ENCODE results near the gene TPGS2. TPM values are rescaled to one million over a fixed set of nuclear protein-coding genes. Genes with fewer than 3 reads are reported as not detected.

TPGS2 gene
- polyA plus RNA-seq, 2 of the 4 experiments (the other 2 are of a cell fraction), result 71.9 to 143 TPM

GRCh38 chr18:36839835-36840234 is 11.0 kb upstream of the TPGS2 start:
- no peak overlapping the region for H3K27ac ChIP-seq
- no peak overlapping the region for H3K4me3 ChIP-seq
- WGBS (ENCODE audit: missing lambda C conversion rate), result 73% methylated on average over 4 of the region's 4 CpGs
- H3K4me2 ChIP-seq, result no peak overlapping the region
- ChIA-PET CTCF (interaction anchor here (1.7 kb wide), 1 partner anchor 11 kb away, joined by 8 read pairs; the partner anchor contains the start of genes KIAA1328 and TPGS2), POLR2A (no interaction called here)
- FAIRE-seq (no peak), ATAC-seq (no peak), DNase-seq (ENCODE audit: low read depth in 1 of 2, low spot score in 1 of 2) (no peak)
- H3K4me1 ChIP-seq, result no peaks in the 10 kb centered on the region
- no peaks in the 10 kb centered on the region for H3K9me3 ChIP-seq
- TF ChIP-seq MAX (IDR thresholded peaks at IDR 0.05) (no peak), RAD21 (conservative IDR thresholded peaks at IDR 0.05 in 1 of 2, IDR thresholded peaks at IDR 0.05 in 1 of 2) (no peak), NPAS2 (CRISPR knock-in tag; IDR thresholded peaks at IDR 0.05; ENCODE audit: borderline replicate concordance) (no peak), JUNB (IDR thresholded peaks at IDR 0.05) (no peak), KDM1A (IDR thresholded peaks at IDR 0.05; ENCODE audit: low read depth) (no peak), ESRRA (IDR thresholded peaks at IDR 0.05; ENCODE audit: borderline replicate concordance, low read length) (no peak), BCL3 (IDR thresholded peaks at IDR 0.05) (no peak)

GRCh38 chr18:36835927-36836326 is 7.1 kb upstream of the TPGS2 start:
- CTCF ChIA-PET, result no interaction called here
- no peaks in the 10 kb centered on the region for H3K9me3 ChIP-seq
- FAIRE-seq, result no peak

GRCh38 chr18:36833120-36833519 is 4.3 kb upstream of the TPGS2 start:
- no peak for ATAC-seq
- POLR2A ChIA-PET, result no interaction called here
- CTCF ChIA-PET, result no interaction called here

More at GRCh38 chr18:36835927-36836326, 7.1 kb upstream of the TPGS2 start:
- no peak overlapping the region for H3K4me3 ChIP-seq
- ATAC-seq (no peak), DNase-seq (ENCODE audit: low read depth in 1 of 2, low spot score in 1 of 2) (no peak)
- TF ChIP-seq CEBPB (IDR thresholded peaks at IDR 0.05) (no peak), CBX2 (IDR thresholded peaks at IDR 0.05; ENCODE audit: borderline replicate concordance, low read depth) (no peak), MAX (IDR thresholded peaks at IDR 0.05) (no peak), ZNF302 (CRISPR knock-in tag; IDR thresholded peaks at IDR 0.05) (no peak)
- no peak overlapping the region for H3K4me2 ChIP-seq
- POLR2A ChIA-PET, result no interaction called here
- WGBS (ENCODE audit: missing lambda C conversion rate), result 92% methylated on average over 1 of the region's 1 CpG
- no peaks in the 10 kb centered on the region for H3K4me1 ChIP-seq
- no peak overlapping the region for H3K27ac ChIP-seq

More at GRCh38 chr18:36833120-36833519, 4.3 kb upstream of the TPGS2 start:
- Histone ChIP-seq H3K4me1 (0 out of 3 replicates have a peak, but pooled peaks cover 7% of the 10 kb centered on the region), H3K9me3 (no peaks in the 10 kb centered on the region), H3K27ac (no peak overlapping the region), H3K4me2 (no peak overlapping the region), H3K4me3 (no peak overlapping the region)
- FAIRE-seq (no peak), DNase-seq (ENCODE audit: low read depth in 1 of 2, low spot score in 1 of 2) (no peak)
- no peak for TF ChIP-seq PHF8 (IDR thresholded peaks at IDR 0.05; ENCODE audit: borderline replicate concordance, low read depth)
- TF ChIP-seq HES2 (IDR thresholded peaks at IDR 0.05), result no peak
- TF ChIP-seq ZSCAN20 (CRISPR knock-in tag; IDR thresholded peaks at IDR 0.05), result no peak
- no peak for TF ChIP-seq USF2 (IDR thresholded peaks at IDR 0.05)
- no peak for TF ChIP-seq ELK1 (IDR thresholded peaks at IDR 0.05; ENCODE audit: low read depth, low read length)
- no peak for TF ChIP-seq MAFK (IDR thresholded peaks at IDR 0.05; ENCODE audit: partially characterized antibody)
- no peak for TF ChIP-seq HOXB5 (CRISPR knock-in tag; IDR thresholded peaks at IDR 0.05)
- TF ChIP-seq HOXA7 (CRISPR knock-in tag; IDR thresholded peaks at IDR 0.05), result no peak
- TF ChIP-seq CTCF (IDR thresholded peaks at IDR 0.05), result no peak
- TF ChIP-seq HMGXB4 (CRISPR knock-in tag; IDR thresholded peaks at IDR 0.05; ENCODE audit: borderline replicate concordance), result no peak
- WGBS (ENCODE audit: missing lambda C conversion rate), result 83% methylated on average over 2 of the region's 2 CpGs

All from A549 (cell line).